ENCODE results near the gene FNDC3B.

FNDC3B gene

DNA sequence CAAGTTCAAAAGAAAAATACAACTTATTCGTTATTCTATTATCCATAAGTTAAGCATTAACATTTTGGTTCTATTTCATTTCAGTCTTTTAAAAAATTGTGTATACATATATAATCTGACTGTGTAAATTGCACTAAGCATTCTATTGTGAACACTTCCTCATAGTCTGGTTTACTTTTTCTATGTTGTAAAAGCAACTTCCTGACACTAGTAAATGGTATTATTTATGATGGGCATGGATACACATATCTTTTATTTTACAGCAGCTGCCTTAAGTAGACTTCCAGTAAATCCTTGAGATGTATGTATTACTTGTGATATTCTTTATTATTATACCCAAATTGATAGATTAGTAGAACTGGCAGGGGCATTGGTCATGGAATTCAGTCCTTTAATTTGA is 58.2 kb downstream of the FNDC3B start:
- DNase-seq: no peak

DNA sequence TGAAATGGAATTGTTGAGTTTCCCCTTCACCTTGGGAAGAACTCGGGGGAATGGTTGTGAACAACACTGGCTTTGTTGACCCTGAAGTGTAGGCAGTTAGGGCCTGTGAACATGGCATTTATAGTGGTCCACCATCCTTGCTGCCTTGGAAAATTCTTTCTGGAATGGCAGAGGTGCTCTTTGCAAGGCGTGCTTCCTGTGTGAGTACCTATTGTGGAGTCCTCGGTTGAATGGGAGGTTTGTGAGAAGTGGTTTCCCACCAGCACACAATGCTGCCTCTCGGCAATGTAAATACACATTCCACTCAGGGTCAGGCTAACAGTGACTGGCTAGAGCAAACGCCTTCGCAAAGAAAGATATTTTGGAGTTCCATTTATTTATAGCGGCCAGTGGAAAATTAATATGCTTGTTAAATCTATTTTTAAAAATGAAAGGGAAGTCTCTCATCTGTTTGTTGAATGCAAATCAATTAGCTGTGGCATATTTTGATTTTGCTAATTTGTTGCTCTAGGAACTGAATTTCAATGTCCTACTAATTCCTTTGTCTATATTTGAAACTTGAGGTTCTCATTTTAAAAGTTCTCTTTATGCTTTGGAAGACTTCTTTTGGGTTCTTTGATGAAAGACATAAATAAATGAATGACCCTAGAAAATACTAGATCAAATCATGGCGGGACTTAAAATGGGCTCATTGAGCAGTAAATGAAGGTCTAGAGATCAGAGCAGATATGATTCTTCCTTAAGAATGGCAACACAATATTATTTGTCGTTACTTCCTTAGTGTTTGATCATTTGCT is 59.5 kb downstream of the FNDC3B start:
- DNase-seq: no peak

- DNase-seq: no peak
Measured at GRCh38 chr3:172099495-172099808, 60.1 kb downstream of the FNDC3B start.

GRCh38 chr3:172100482-172100881 is 61.1 kb downstream of the FNDC3B start:
- DNase-seq: no peak

DNA sequence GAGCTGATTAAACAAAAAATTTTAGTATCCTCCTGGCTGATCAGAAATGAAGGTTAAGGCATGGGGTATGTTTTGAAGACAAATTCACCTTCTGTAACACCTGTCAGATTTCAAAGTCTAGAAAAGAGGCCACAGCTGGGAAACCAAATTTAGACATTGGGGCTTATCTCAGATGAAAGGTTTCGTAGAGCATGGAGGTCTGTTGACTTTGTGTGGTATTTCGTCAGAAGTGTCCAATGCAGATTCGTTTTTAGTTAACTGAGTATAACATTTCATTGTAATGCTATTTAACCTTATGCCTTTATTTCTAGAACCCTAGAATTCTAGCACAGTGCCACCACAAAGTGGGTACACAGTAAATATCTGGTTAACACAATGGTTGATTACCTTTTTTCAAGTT is 61.7 kb downstream of the FNDC3B start:
- peak; percentile 22 for DNase-seq

DNA sequence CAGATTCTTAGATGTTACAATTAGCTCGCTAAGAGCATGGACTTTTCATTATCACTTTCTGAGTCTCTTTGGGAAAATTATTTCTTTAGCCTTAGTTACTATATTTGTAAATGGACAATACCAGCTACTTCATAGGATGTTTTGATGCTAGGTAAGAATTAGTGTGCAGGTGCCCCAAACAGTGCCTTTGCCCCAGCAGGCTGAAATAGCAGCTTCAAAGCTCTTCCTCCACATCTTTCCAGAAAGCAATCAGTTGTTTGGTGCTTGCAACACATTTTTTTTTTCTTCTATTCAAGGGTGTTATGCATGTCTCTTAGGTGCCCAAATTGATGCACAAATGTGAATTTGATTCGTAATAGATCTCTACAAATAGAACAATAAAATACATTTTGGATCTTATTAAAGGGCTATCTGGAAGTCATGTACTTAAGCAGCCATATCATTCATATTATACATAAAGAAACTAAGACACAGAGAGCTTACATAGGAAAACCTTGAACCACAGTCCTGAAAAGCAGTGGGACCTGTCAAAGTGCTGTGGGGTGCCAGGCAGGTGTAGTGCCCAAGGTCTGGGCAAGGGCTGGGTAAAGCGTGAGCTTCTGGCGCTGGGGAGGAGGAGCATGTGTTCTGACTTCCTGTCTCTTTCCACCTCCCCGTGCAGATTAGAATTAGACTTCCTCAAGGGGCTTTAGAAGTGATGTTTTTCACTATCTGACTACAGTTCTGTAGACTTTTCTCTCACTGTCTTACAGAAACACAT is 62.9 kb downstream of the FNDC3B start:
- no peak for DNase-seq

GRCh38 chr3:172102883-172103310 is 63.5 kb downstream of the FNDC3B start:
- DNase-seq: no peak

DNA sequence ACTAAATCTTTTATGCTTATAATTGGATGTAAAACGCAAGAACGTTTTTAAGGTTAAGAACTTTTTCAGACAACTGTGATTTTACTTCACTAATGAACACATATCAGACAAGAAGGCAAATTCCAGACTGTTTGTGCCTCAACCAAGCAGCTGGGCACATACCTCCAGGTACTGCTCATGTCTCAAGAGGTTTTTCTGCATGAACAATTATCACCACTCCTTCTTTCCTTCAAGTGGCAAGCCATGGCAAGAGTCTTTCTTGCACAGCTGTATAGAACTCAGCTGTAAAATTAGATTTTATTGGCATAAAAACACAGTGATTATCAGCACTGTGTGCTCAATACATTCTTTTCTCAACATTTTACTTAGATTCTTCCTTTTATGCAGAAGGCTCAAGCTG is 64.3 kb downstream of the FNDC3B start:
- peak; percentile 72 for DNase-seq

GRCh38 chr3:172104471-172105072 is 65.2 kb downstream of the FNDC3B start:
- DNase-seq: no peak

DNA sequence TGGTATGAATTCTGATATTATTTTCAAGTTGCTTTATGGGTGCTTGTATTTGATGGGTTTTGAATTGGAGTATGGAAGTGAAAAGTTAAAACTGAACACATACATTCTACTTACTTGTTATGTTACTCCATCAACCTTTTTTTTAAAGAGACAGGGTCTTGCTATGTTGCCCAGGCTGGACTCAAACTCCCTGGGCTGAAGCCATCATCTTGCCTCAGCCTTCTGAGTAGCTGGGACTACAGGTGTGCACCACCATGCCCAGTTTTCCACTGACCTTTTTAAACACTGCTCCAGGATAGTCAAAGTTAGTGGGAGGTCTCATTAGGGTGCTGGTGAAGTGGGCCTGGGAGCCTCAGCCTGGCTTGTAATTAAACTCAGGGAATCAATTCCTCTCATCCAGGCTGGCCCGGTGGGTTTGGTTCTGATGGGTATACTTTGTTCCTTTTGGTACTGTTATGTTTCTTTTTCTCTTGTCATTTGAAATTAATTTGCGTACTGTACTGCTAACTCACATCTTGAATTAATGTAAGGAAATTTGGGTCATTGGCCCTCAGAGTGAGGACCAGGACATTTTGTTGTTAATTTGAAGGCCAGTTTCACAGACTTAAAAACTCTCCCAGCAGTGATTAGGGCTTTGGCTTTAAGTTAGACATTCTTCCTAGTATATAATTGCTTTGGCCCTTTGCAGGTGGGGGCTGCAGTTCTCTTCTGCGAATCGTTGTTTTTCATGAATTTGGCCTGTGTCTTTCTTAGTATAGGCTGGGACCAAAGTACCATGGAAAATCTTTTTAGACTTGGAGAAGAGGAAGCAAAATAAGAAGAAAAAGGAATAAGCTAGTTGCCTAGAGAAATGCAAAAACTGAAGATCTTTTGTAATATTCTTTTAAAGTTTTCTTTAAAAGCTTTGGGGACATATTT is 66.9 kb downstream of the FNDC3B start:
- DNase-seq: no peak

- no peak for DNase-seq
Measured at GRCh38 chr3:172106989-172107388, 67.6 kb downstream of the FNDC3B start.

- no peak for DNase-seq
Measured at GRCh38 chr3:172107403-172107802, 68.0 kb downstream of the FNDC3B start.

DNA sequence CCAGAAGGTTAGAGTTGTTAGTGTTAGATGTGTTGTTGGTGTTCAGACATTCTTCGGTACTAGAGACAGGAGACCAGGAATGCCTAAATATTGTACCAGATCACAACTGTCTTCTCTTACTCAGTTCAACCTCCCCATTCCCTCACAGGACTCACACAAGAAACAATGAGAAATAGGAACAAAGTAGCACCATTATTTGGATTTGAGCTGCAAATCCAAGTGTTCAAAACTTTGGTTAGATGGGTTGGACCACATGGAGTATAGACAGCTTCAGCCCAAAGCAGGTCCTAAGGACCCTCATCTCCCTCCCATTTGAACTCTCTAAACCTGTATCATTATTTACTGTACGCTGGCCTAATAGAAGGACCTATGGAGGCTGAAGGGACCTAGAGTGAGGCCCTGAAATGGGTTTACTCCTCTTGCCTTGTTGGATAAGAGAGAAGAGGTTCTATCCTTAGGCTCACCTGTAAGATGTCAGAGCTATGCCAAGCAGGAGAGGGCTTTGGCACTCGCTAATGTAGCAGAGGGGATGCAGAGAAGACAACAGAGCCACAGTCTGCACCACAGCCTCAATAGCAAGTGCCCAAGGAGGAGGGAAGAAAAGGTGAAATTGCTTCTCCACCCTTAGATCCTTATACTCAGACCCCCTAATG is 70.9 kb downstream of the FNDC3B start:
- no peak for DNase-seq

DNA sequence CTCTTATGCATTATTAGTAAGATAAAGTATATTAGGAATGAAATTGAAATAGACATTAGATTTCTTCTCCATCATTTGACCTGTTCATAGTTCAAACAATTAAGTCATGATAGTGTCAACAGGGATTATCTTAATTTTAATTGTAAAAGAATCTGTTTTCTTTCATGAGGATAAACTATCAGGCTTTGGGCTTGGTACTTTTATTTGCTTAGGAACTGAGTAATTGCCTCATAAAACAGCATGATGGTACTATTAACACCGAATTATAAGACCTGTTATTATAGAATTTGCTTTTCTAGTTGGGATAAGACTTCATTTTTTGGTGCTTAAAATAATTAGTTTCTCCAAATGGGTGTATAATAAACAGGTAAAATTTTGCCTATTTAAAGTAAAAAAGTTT is 71.8 kb downstream of the FNDC3B start:
- DNase-seq: no peak

- DNase-seq: no peak
Measured at GRCh38 chr3:172112078-172112733, 72.8 kb downstream of the FNDC3B start.

DNA sequence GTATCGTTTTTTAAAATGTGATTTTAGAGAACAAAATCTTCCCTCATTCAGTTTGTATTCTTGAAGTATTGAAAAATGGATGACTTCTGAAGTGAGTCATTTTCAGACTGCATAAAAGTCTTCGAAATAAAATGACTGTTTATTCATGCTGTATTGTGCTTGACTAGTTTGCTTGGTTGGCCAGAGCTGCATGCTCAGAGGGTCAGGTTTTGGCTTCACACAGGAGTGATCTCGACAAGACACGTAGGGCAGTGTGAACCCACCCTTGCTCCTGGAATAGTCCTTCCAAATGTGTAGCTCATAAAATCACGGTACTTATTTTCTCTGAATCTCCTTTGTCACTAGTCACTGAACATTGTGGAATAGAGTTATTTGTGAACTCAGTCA is 73.3 kb downstream of the FNDC3B start:
- no peak for DNase-seq

DNA sequence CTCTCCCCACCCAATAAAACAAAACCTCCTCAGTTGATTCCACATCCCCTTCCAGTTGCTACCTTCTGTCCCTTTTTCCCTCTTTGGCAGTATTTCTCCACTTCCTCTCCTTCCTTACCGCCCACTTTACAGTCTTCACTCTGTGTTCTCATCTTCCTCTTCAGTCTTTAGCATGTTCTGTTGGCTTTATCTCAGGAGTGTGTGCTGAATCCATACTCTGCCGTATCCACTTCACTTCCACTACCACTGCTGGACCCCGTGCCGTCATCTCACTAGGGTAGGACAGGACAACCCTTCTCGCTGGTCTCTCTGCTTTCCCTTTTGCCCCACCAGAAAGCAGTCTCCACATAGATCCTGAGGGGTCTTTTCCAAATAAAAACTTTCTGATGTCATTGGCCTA is 74.3 kb downstream of the FNDC3B start:
- DNase-seq: no peak

GRCh38 chr3:172115059-172115458 is 75.7 kb downstream of the FNDC3B start:
- DNase-seq: no peak

GRCh38 chr3:172115787-172116186 is 76.4 kb downstream of the FNDC3B start:
- no peak for DNase-seq

- no peak for DNase-seq
Measured at GRCh38 chr3:172118019-172118418, 78.6 kb downstream of the FNDC3B start.

DNA sequence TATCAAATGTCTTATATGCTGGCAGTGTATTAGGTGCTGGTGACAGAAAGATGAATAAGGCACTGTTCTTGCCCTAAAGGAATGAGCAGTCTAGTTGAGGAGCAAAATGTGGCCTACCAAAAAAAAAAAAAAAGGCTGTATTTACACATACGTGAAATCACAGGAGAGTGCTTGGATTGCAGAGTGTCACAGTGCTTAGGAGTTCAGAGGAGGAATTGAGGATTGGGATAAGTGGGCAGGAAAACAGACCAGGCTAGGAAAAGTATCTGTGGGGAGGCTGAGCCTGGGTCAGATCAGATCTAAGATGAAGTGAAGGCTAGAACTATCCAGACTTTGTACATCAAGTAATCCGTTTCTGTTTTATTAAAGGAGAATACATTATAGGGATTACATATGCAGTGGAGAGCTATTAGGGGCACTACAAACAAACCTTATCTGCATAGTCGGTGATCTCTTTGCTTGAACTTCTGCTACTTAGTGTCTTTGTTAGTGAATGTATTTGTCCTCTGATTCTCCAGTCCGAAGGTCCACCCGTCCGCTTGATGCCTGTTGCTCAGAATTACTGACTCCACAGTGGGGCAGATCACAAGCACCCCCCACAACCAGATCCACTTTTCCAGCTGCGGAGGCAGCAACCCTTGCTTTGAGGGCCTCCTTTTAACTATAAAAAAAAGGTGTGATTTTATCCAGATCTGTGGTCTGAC is 80.0 kb downstream of the FNDC3B start:
- DNase-seq: no peak

Measured in NCI-H2171 treated with DMSO at 0.1 percent for 48 hours (cell line).